GM12878 (cell line): ENCODE results near the gene KIF21A. TPM values are rescaled to one million over a fixed set of nuclear protein-coding genes. Genes with fewer than 3 reads are reported as not detected.

Source experiments
- ATAC-seq: fragments of 200-7000 bp; cut with Tn5 transposase; 3 replicates; pipeline ENCODE4 v1.9.1; 2020; ENCODE audit warnings: mild to moderate bottlenecking, moderate library complexity
- BruUV-seq: library from RNA; stranded (reverse); fragments of 400-500 nt; replicated peaks from 2 replicates; lab custom pipeline; 2021; lab: Mats Ljungman, UMichigan
- CTCF ChIA-PET: fragments of 300-600 bp; sonication (Branson Sonifier 250); formaldehyde crosslinking; extraction: SDS; loops from one replicate; lab custom pipeline; 2021; ENCODE audit warnings: inconsistent platforms; lab: Yijun Ruan, JAX
- POLR2A ChIA-PET: fragments of 350-600 bp; formaldehyde crosslinking; extraction: SDS; loops from one replicate; lab custom pipeline; 2021; ENCODE audit warnings: inconsistent platforms; lab: Charles Lee
- RAD21 ChIA-PET: fragments of 300-600 bp; sonication (Branson Sonifier 250); formaldehyde crosslinking; loops from one replicate; lab custom pipeline; 2023; ENCODE audit warnings: antibody characterized with exemption; ENCODE audit not compliant: unreplicated experiment; lab: Charles Lee
- SMC1A ChIA-PET: fragments of 300-600 bp; sonication (Branson Sonifier 250); formaldehyde crosslinking; loops from one replicate; lab custom pipeline; 2023; ENCODE audit not compliant: unreplicated experiment, uncharacterized antibody; lab: Charles Lee
- DNase-seq: peaks from one replicate; pipeline ENCODE4 v3.0.0-alpha.2; 2011; ENCODE audit warnings: low read depth, low spot score
- FAIRE-seq: peaks from 3 replicates; lab custom pipeline; 2011; peaks lifted over from hg19 to GRCh38; lab: Jason Lieb, UNC
- H2AFZ ChIP-seq: 2 replicates; pipeline ENCODE4 v1.6.0; 2011; ENCODE audit warnings: low read depth, low read length, control low read depth; ENCODE audit not compliant: control insufficient read depth
- H3K27ac ChIP-seq: 2 replicates; pipeline ENCODE4 v1.5.1; 2011; ENCODE audit warnings: control low read depth; ENCODE audit not compliant: control insufficient read depth, insufficient read depth
- H3K27me3 ChIP-seq, 2 experiments: replicated peaks in 1 of 2; 2 replicates each; pipeline versions ENCODE4 v1.6.0 to v1.6.1; 2011; ENCODE audit warnings: low read length in 1 of 2; ENCODE audit not compliant: control insufficient read depth in 2 of 2, insufficient read depth in 2 of 2
- H3K36me3 ChIP-seq, 2 experiments: 2 replicates each; pipeline ENCODE4 v1.5.1; 2011; ENCODE audit warnings: low read length in 1 of 2; ENCODE audit not compliant: control insufficient read depth in 2 of 2, insufficient read depth in 2 of 2
- H3K4me1 ChIP-seq: 2 replicates; pipeline ENCODE4 v1.6.1; 2011; ENCODE audit warnings: mild to moderate bottlenecking, low read length, moderate library complexity, mixed read lengths; ENCODE audit not compliant: control insufficient read depth, insufficient read depth
- H3K4me2 ChIP-seq: 2 replicates; pipeline ENCODE4 v1.6.0; 2011; ENCODE audit warnings: control low read depth; ENCODE audit not compliant: control insufficient read depth, insufficient read depth
- H3K4me3 ChIP-seq: fragments of 200-600 bp; sonication (generic); 2 replicates; pipeline ENCODE4 v1.5.1; 2016
- H3K79me2 ChIP-seq: 2 replicates; pipeline ENCODE4 v1.6.0; 2011; ENCODE audit warnings: low read length; ENCODE audit not compliant: control insufficient read depth, insufficient read depth
- H3K9ac ChIP-seq: 2 replicates; pipeline ENCODE4 v1.8.0; 2011; ENCODE audit warnings: low read length, control low read depth, mixed read lengths; ENCODE audit not compliant: control insufficient read depth, insufficient read depth
- H3K9me3 ChIP-seq: replicated peaks from 3 replicates; pipeline ENCODE4 v1.5.1; 2011; ENCODE audit warnings: mild to moderate bottlenecking, low read length; ENCODE audit not compliant: control insufficient read depth, insufficient read depth
- H4K20me1 ChIP-seq: 2 replicates; pipeline ENCODE4 v1.6.0; 2011; ENCODE audit not compliant: control insufficient read depth, insufficient read depth
- CHD4 ChIP-seq: fragments of 200-600 bp; sonication (generic); IDR thresholded peaks from 2 replicates; pipeline ENCODE4 v1.6.1; 2016; ENCODE audit warnings: mild to moderate bottlenecking
- POLR2AphosphoS2 ChIP-seq: IDR thresholded peaks from 2 replicates; pipeline ENCODE4 v1.6.1; 2011; ENCODE audit warnings: low read depth, mild to moderate bottlenecking, low read length, improper control_type of control experiment, moderate library complexity
- SIX5 ChIP-seq: IDR thresholded peaks from 2 replicates; pipeline ENCODE4 v1.6.1; 2011; ENCODE audit warnings: mild to moderate bottlenecking, low read depth, low read length, moderate library complexity; ENCODE audit not compliant: severe bottlenecking
- TAF1 ChIP-seq: IDR thresholded peaks from 2 replicates; pipeline ENCODE4 v1.6.1; 2011; ENCODE audit warnings: mild to moderate bottlenecking, low read depth, low read length, borderline replicate concordance
- TCF7 ChIP-seq: IDR thresholded peaks from 2 replicates; pipeline ENCODE4 v1.6.1; 2014; ENCODE audit warnings: antibody characterized with exemption, borderline replicate concordance
- in situ Hi-C: fragments of 300-500 bp; cut with MboI; formaldehyde crosslinking; loops from 9 replicates; pipeline ENCODE4 v1.14.3; 2018; ENCODE audit warnings: mixed read lengths
- intact Hi-C: fragments of 100-400 bp; cut with micrococcal nuclease; formaldehyde crosslinking; loops from one replicate; pipeline ENCODE4 v1.14.2; 2022; ENCODE audit not compliant: unreplicated experiment
- polyA plus RNA-seq, 11 experiments: library from polyadenylated mRNA; depleted of rRNA in 4 of 11; unstranded in 6 of 11; stranded (reverse) in 5 of 11; fragments of >200 nt; fragmentation: Nextera tagmentation in 4 of 11; fragmentation: Illumina TruSeq in 1 of 11; extraction: Ambion mirVana in 4 of 11; extraction: Trizol in 1 of 11; gene quantifications; 1 replicate in 1 of 11; 2 replicates in 10 of 11; pipeline versions ENCODE4 v1.2.1 to v1.2.3, GENCODE V29; 2011 to 2016; ENCODE audit warnings: inconsistent platforms in 2 of 11, missing spikeins in 2 of 11, low read depth in 1 of 11
- total RNA-seq, 4 experiments: library from RNA; depleted of rRNA in 3 of 4; stranded (reverse); fragments of >200 nt in 3 of 4; fragmentation: Illumina TruSeq in 1 of 4; extraction: Trizol in 1 of 4; gene quantifications; 2 replicates each; pipeline versions ENCODE4 v1.2.1 to v1.2.3, GENCODE V29; 2013 to 2021
- TF ChIP-seq, protein P1 (sequence below): IDR thresholded peaks from 2 replicates; pipeline ENCODE4 v1.6.1; 2012; ENCODE audit warnings: low read depth, low read length, improper control_type of control experiment
- TF ChIP-seq, protein P2 (sequence below): fragments of 150-350 bp; IDR thresholded peaks from 2 replicates; pipeline ENCODE4 v1.6.1; 2014; ENCODE audit warnings: mild to moderate bottlenecking, low read depth, low read length

The KIF21A gene
- total and polyA plus RNA-seq, 10 of the 15 experiments (the other 5 are each of a cell fraction or from before 2014, with no cell fraction given): 21.3 to 42.1 (median 24.5) TPM

- H3K9ac ChIP-seq: no peak overlapping the region
- BruUV-seq: no TSS peak
- H3K79me2 ChIP-seq: no peaks in the 10 kb centered on the region; the same call in 1 of the 2 replicates
- TF ChIP-seq, protein P1, sequence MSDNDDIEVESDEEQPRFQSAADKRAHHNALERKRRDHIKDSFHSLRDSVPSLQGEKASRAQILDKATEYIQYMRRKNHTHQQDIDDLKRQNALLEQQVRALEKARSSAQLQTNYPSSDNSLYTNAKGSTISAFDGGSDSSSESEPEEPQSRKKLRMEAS: no peak
- TF ChIP-seq POLR2AphosphoS2 (no peak), TCF7 (no peak), SIX5 (no peak), TAF1 (no peak), CHD4 (no peak)
- TF ChIP-seq, protein P2, sequence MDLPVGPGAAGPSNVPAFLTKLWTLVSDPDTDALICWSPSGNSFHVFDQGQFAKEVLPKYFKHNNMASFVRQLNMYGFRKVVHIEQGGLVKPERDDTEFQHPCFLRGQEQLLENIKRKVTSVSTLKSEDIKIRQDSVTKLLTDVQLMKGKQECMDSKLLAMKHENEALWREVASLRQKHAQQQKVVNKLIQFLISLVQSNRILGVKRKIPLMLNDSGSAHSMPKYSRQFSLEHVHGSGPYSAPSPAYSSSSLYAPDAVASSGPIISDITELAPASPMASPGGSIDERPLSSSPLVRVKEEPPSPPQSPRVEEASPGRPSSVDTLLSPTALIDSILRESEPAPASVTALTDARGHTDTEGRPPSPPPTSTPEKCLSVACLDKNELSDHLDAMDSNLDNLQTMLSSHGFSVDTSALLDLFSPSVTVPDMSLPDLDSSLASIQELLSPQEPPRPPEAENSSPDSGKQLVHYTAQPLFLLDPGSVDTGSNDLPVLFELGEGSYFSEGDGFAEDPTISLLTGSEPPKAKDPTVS: no peak
- peaks cover 19% of the 10 kb centered on the region for H3K4me1 ChIP-seq
- no peaks in the 10 kb centered on the region; the same call in 1 of the 3 replicates for H3K9me3 ChIP-seq
- ChIA-PET SMC1A (interaction anchor here (0.8 to 2.9 kb wide), 11 partner anchors 12 to 325 kb away, joined by 3 to 11 read pairs (median 3); partner anchors contain the start of gene KIF21A), POLR2A (no interaction called here), RAD21 (interaction anchor here (1.0 to 4.2 kb wide), 2 partner anchors 73 to 324 kb away, joined by 5 to 11 read pairs; no protein-coding TSS in a partner anchor), CTCF (interaction anchor here (0.9 to 2.7 kb wide), 8 partner anchors 10 to 740 kb away, joined by 3 to 11 read pairs (median 4); partner anchors contain the start of gene KIF21A)
- no peak for DNase-seq
- ATAC-seq: no peak
- in situ Hi-C loops (no loop called here), intact Hi-C loops (no loop called here)
- FAIRE-seq: no peak
- H3K4me3 ChIP-seq: no peak overlapping the region
- no peaks in the 10 kb centered on the region for H3K27me3 ChIP-seq
- H3K27ac ChIP-seq: no peak overlapping the region
- H2AFZ ChIP-seq: no peak overlapping the region
- no peaks in the 10 kb centered on the region for H4K20me1 ChIP-seq
- no peak overlapping the region for H3K4me2 ChIP-seq
- H3K36me3 ChIP-seq: no peaks in the 10 kb centered on the region; a peak in 1 of 4 replicates
Observed at GRCh38 chr12:39367494-39367893, 75.4 kb downstream of the KIF21A start.
